ENCODE data around the gene LTBP3.
A peak's percentile ranks its signal among the peaks of the same experiment; 100 is the strongest.

LTBP3 gene

DNA sequence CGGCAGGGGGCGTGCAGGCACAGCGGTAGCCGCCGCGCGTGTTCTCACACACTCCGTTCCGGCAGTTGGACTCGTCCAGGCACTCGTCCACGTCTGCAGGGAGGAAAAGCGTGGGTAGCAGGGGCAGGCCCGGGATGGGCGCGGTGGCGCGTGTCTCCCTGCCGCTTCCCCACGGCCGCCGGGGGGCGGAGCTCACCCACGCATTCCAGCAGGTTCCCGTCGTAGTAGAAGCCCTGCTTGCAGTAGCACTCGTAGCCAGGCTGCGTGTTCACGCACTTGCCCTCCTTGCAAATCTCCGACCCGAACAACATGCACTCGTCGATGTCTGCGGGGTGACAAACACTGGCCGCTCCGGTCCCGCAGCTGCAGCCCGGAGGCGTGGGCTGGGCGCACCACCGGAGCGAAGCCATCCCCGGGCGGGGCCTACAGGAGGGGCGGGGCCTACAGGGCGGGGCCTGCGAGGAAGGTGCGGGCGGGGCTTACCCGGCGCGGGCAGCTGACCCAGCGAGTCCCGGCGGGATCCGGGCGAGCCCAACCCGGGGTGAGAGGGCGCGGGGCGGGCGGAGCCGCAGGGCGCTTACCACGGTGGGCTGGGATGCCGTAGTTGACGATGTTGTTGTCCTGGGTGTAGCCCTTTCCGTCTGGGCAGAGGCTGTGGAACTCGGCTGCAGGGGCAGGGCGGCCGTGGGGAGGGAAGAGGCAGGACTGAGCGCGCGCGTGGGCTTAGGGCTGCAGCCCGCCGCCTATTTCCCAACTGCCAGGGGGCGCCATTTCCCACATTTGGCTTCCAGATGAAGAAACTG, 17.7 kb downstream of the LTBP3 start:
- TF ChIP-seq, protein P1, sequence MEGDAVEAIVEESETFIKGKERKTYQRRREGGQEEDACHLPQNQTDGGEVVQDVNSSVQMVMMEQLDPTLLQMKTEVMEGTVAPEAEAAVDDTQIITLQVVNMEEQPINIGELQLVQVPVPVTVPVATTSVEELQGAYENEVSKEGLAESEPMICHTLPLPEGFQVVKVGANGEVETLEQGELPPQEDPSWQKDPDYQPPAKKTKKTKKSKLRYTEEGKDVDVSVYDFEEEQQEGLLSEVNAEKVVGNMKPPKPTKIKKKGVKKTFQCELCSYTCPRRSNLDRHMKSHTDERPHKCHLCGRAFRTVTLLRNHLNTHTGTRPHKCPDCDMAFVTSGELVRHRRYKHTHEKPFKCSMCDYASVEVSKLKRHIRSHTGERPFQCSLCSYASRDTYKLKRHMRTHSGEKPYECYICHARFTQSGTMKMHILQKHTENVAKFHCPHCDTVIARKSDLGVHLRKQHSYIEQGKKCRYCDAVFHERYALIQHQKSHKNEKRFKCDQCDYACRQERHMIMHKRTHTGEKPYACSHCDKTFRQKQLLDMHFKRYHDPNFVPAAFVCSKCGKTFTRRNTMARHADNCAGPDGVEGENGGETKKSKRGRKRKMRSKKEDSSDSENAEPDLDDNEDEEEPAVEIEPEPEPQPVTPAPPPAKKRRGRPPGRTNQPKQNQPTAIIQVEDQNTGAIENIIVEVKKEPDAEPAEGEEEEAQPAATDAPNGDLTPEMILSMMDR (conservative IDR thresholded peaks at IDR 0.05; ENCODE audit: control insufficient read depth, insufficient read depth, low read depth, low read length): peak; percentile 66
- peak overlapping the region; percentile 54 for H3K4me3 ChIP-seq (ENCODE audit: control insufficient read depth, low read depth, low read length)
- DNase-seq (ENCODE audit: low read depth): peak; percentile 81

DNA sequence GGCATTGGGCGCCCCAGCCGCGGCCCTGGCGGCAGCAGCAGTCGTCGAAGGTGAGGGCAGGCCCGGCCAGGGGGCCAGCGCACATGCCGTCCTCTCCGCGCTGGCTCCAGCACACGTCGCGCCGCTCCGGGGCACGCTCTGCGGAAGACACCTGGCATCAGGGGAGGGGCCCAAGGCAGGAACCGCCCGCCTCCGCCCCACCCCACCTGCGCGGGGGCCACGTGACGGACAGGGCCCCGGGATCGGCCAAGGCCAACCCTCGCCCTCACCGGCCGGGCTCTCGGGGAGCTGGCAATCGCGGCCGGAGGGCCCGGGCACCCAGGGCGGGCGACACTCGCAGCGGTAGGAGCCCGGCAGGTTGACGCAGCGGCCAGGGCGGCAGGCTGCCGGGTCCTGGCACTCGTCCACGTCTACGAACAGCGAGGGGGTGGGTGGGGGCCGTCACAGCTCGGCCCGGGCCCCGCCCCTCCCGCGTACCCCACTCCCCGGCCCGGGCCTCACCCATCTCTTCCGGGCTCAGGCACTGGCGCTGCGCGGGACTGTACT, 18.3 kb downstream of the LTBP3 start:
- no peak for DNase-seq (ENCODE audit: low read depth)
- TF ChIP-seq, protein P1 (conservative IDR thresholded peaks at IDR 0.05; ENCODE audit: control insufficient read depth, insufficient read depth, low read depth, low read length): no peak
- H3K4me3 ChIP-seq (ENCODE audit: control insufficient read depth, low read depth, low read length): peak overlapping the region; percentile 54

DNA sequence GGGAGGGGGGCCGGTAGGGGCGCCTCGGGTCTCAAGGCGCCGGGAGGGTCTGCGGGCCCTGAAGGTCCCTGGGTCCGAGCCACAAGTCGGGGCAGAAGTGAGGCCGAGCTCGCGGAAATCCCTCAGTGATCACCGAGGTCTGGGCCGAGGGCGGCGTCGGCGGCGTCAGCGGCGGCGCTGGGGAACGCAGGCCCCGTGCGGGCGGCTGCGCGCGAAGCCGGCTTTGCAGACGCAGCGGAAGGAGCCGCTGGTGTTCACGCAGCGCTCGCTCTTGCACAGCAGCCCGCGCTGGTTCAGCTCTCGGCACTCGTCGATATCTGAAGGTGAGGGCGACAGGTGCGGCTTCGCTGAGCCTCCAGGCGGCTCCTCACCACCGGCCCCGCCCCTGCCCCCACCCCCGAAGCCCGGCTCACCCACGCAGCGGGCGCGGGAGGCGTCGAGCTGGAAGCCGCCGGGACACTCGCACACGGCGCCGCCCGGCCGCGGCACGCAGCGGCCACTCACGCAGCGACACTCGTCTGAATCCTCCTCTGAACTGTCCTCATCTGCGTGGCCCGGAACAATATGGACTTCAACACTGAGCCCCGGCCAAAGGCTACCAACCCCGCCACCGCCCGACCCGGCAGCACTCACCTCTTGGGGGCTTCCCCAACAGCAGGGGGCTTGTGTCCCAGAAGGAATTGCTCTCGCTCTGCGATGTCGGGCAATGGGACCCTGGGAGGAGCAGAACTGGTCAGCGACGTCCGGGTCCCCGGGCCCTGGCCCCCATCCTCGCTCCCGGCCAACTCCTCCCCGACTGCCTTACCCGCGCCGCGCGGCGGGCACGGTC, 19.0 kb downstream of the LTBP3 start:
- no peak overlapping the region for H3K4me3 ChIP-seq (ENCODE audit: control insufficient read depth, low read depth, low read length)
- TF ChIP-seq, protein P1 (conservative IDR thresholded peaks at IDR 0.05; ENCODE audit: control insufficient read depth, insufficient read depth, low read depth, low read length): no peak
- DNase-seq (ENCODE audit: low read depth): no peak

DNA sequence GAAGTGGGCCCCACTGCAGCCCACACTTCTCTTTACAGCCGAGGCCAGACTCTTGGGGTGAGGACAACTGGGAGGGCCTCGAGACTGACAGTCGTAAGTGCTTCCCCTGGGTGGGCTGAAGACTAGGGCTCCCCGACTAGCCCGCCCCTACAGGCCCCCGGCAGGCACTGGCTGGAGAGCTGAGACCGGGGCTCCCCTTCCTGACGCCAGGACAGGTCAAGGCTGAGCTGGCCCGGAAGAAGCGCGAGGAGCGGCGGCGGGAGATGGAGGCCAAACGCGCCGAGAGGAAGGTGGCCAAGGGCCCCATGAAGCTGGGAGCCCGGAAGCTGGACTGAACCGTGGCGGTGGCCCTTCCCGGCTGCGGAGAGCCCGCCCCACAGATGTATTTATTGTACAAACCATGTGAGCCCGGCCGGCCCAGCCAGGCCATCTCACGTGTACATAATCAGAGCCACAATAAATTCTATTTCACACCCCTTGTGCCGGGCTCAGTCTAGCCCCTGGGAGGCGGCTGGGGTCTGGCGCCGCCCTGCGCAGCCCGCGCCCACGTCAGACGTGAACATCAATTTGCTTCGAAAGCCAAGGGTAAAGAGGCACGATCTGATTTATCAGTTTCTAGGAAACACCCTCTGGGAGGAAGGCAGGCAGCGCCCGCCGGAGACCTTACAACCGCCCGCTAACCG, 19.8 kb downstream of the LTBP3 start:
- TF ChIP-seq, protein P1 (conservative IDR thresholded peaks at IDR 0.05; ENCODE audit: control insufficient read depth, insufficient read depth, low read depth, low read length): no peak
- DNase-seq (ENCODE audit: low read depth): no peak
- H3K4me3 ChIP-seq (ENCODE audit: control insufficient read depth, low read depth, low read length): no peak overlapping the region

DNA sequence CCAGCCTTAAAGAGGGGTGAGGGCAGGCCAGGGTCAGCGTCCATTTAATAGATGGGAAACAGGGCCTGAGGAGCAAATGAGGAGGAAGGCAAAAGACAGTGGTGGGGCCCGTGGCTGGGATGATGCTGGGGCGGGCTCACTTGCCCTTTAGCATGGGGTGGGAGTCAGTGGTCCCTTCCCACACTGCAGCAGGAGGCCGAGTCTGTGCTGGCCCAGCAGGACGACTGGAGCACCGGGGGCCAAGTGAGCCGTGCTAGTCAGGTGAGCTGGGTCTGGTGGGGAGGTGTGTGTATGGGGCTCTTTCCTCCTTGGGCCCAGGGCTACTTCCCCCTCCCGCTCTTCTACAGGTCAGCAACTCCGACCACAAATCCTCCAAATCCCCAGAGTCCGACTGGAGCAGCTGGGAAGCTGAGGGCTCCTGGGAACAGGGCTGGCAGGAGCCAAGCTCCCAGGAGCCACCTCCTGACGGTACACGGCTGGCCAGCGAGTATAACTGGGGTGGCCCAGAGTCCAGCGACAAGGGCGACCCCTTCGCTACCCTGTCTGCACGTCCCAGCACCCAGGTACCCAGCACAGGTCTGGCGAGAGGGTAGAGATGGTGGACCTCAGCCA, 20.4 kb downstream of the LTBP3 start:
- TF ChIP-seq, protein P1 (conservative IDR thresholded peaks at IDR 0.05; ENCODE audit: control insufficient read depth, insufficient read depth, low read depth, low read length): no peak
- no peak for DNase-seq (ENCODE audit: low read depth)
- H3K4me3 ChIP-seq (ENCODE audit: control insufficient read depth, low read depth, low read length): no peak overlapping the region

DNA sequence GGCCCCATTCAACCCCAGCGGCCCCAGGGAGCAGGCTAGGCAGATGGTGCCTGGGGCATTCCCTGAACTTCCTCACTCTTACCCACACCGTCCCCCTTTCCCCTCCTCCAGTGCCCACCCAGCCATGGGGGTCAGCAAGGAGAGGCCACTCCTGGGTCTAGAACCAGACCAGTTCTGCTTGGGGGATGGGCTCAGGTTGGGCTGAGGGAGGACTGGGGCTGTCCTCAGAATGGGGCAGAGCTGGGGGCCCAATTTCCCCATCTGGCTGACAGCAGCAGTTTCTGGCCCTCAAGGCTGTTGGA, 20.9 kb downstream of the LTBP3 start:
- TF ChIP-seq, protein P1 (conservative IDR thresholded peaks at IDR 0.05; ENCODE audit: control insufficient read depth, insufficient read depth, low read depth, low read length): no peak
- H3K4me3 ChIP-seq (ENCODE audit: control insufficient read depth, low read depth, low read length): no peak overlapping the region
- DNase-seq (ENCODE audit: low read depth): no peak
